Heart left ventricle (tissue), 16 donors: ENCODE data around the gene CRACR2A. TPM values are rescaled to one million over a fixed set of nuclear protein-coding genes. Genes with fewer than 3 reads are reported as not detected.

ENCODE experiments used
- ATAC-seq, 4 donors: fragments of 200-7000 bp; cut with Tn5 transposase; one replicate each; pipeline ENCODE4 v1.9.1; 2020 to 2022; ENCODE audit warnings: moderate library complexity in 4 of 4, mild to moderate bottlenecking in 3 of 4, moderate number of reproducible peaks in 1 of 4
- DNase-seq, 5 donors: peaks; one replicate each; pipeline ENCODE4 v3.0.0-alpha.2; 2020
- H3K27ac ChIP-seq, 12 donors: fragments of 200-600 bp; sonication (generic) in 4 of 12; one replicate each; pipeline versions ENCODE4 v1.5.0 to v1.8.0; 2016 to 2022; ENCODE audit warnings: mild to moderate bottlenecking in 2 of 12
- H3K27me3 ChIP-seq, 9 donors: fragments of 200-600 bp; sonication (generic) in 2 of 9; one replicate each; pipeline versions ENCODE4 v1.5.1 to v1.8.0; 2016 to 2022; ENCODE audit warnings: mild to moderate bottlenecking in 3 of 9
- H3K36me3 ChIP-seq, 9 donors: fragments of 200-600 bp; sonication (generic) in 2 of 9; one replicate each; pipeline versions ENCODE4 v1.5.0 to v1.8.0; 2018 to 2022; ENCODE audit warnings: mild to moderate bottlenecking in 2 of 9
- H3K4me1 ChIP-seq, 12 donors: fragments of 200-600 bp; sonication (generic) in 4 of 12; one replicate each; pipeline versions ENCODE4 v1.5.0 to v1.8.0; 2016 to 2022; ENCODE audit warnings: mild to moderate bottlenecking in 3 of 12
- H3K4me3 ChIP-seq, 12 donors: fragments of 200-600 bp; sonication (generic) in 4 of 12; one replicate each; pipeline versions ENCODE4 v1.5.0 to v1.8.0; 2017 to 2022; ENCODE audit warnings: mild to moderate bottlenecking in 9 of 12, moderate library complexity in 4 of 12
- H3K9me3 ChIP-seq, 12 donors: fragments of 200-600 bp; sonication (generic) in 4 of 12; one replicate each; pipeline versions ENCODE4 v1.5.0 to v1.8.0; 2016 to 2022; ENCODE audit warnings: mild to moderate bottlenecking in 1 of 12
- POLR2A ChIP-seq, 2 donors: fragments of 450-650 bp; IDR thresholded peaks; one replicate each; pipeline ENCODE4 v1.6.1; 2017; ENCODE audit warnings: antibody characterized with exemption in 2 of 2, mild to moderate bottlenecking in 2 of 2, moderate library complexity in 2 of 2
- WGBS, 4 donors: extraction: QIAGEN DNeasy Blood & Tissue Kit in 2 of 4; methylation state at CpG; one replicate each; pipeline versions ENCODE4 v1.1.5 to v1.1.7; 2013 to 2018; 5-methylcytosine and 5-hydroxymethylcytosine counted together
- intact Hi-C, 10 donors: fragments of 100-400 bp; cut with DNase I; formaldehyde crosslinking; loops; one replicate each; pipeline versions ENCODE4 v1.11.1 to v1.14.2; 2022
- polyA plus RNA-seq, 2 donors: library from polyadenylated mRNA; stranded (reverse); fragments of 200-250 nt; gene quantifications; one replicate each; pipeline ENCODE4 v1.2.3, GENCODE V29; 2013
- total RNA-seq, 9 donors: library from RNA; depleted of rRNA in 2 of 9; stranded (reverse); fragments of >200 nt in 2 of 9; fragmentation: NEBNext Ultra II Directional in 3 of 9; extraction: Animal tissue kit (Norgen Biotek cat#: 25700) in 3 of 9; gene quantifications; one replicate each; pipeline versions ENCODE4 v1.1.0 to v1.2.4, GENCODE V29; 2016 to 2023
- TF ChIP-seq, protein P1 (sequence below), 12 donors: fragments of 200-600 bp; sonication (generic) in 4 of 12; IDR thresholded peaks; one replicate each; pipeline versions ENCODE4 v1.5.0 to v1.8.0; 2018 to 2022; ENCODE audit warnings: antibody characterized with exemption in 12 of 12, mild to moderate bottlenecking in 5 of 12
- donor health status: ischemic (EF 13 %, LVEDD 7.1; RV severe dilation, severe dysfunction).
- donor health status: healthy with polysubstance abuse.
- donor health status: DM: no; HTN: yes; CAD: no.
- donor health status: DM: no; HTN: no; CAD: no.
- donor health status: ischemic (EF 25% LVEDD 6.9; RV normal size, moderate dysfunction).
- donor health status: ischemic (EF 25% LVEDD 5.7; RV mildly dilated, moderate dysfunction).
- donor health status: healthy.
- donor health status: DM: yes; HTN: yes; CAD: no.
- donor health status: ischemic (EF 35%, LVEDD 5.7; RV mildly dilated, moderate dysfunction).
- donor health status: nonischemic (EF 11% LVEDD 7.7; RV severe dilation, severe dysfunction).
- donor health status: DM: yes; HTN: yes; CAD: no.
- donor health status: PGD.
- donor health status: ischemic (EF 29% LVEDD 5.4; RV normal size, mild dysfunction).
- donor health status: nonischemic (EF 23%, LVEDD 6.1; RV moderate dilation, normal function).

CRACR2A gene
- total and polyA plus RNA-seq, 11 donors, result 1.0 to 14.1 (median 4.7) TPM

DNA sequence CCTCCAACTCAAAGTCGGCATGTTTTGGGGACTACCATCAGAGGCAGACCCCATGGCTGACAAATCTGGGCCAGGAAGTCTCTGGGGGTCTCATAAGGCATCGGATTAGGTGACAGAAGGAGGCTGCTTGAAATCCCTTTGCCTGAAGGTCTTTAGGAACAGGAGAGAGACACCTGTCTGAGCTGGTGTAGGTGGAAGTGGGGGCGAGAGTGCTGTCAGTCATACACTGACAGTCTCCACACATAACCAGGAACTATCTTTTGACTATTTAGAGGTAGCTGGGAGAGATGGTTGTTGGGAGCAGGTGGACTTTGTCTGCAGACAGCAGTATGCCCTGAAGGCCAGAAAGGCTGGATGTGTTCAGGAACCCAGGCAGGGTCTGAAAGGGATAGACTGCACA lies 163.2 kb downstream of the CRACR2A start:
- ATAC-seq, result no peak
- intact Hi-C loops, result no loop called here
- Histone ChIP-seq H3K4me3 (no peak overlapping the region), H3K27ac (no peak overlapping the region), H3K27me3 (peaks cover 0 to 3% (median 0%) of the 10 kb centered on the region in 9 donors), H3K4me1 (no peaks in the 10 kb centered on the region), H3K36me3 (no peaks in the 10 kb centered on the region), H3K9me3 (no peaks in the 10 kb centered on the region)
- no peak for DNase-seq
- TF ChIP-seq, protein P1, sequence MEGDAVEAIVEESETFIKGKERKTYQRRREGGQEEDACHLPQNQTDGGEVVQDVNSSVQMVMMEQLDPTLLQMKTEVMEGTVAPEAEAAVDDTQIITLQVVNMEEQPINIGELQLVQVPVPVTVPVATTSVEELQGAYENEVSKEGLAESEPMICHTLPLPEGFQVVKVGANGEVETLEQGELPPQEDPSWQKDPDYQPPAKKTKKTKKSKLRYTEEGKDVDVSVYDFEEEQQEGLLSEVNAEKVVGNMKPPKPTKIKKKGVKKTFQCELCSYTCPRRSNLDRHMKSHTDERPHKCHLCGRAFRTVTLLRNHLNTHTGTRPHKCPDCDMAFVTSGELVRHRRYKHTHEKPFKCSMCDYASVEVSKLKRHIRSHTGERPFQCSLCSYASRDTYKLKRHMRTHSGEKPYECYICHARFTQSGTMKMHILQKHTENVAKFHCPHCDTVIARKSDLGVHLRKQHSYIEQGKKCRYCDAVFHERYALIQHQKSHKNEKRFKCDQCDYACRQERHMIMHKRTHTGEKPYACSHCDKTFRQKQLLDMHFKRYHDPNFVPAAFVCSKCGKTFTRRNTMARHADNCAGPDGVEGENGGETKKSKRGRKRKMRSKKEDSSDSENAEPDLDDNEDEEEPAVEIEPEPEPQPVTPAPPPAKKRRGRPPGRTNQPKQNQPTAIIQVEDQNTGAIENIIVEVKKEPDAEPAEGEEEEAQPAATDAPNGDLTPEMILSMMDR (IDR thresholded peaks at IDR 0.05), result no peak
- TF ChIP-seq POLR2A (IDR thresholded peaks at IDR 0.05), result no peak
- WGBS, 4 donors, result 85 to 89% (median 87%) methylated on average over 3 of the region's 3 CpGs

DNA sequence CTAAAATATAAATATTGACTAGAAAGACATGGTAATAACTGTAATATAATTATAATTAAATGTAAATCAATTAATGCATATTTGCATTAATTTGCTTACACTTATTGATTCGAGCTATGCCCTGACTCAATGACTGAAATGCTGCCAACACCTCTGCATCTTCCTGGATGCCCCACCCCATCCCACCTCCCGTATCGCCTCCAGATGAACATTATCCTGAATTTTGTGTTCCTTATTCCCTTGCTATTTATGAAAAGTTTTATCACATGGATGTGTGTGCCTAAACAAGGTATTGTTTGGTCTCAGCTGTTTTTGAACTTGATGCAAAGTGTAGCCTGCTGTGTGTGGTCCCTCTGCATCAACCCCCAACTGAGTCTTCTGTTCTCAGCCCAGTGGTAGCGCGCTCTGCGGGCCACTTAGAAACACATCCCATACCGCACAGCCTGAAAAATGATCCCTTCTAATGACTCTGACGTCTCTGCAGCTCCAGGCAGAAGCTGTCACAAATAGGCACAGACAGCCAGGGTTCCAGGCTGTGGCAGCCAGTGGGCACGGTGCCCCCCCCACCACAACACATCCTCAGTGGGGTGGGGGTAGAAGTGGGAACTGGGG lies 165.4 kb downstream of the CRACR2A start:
- Histone ChIP-seq H3K27ac (no peak overlapping the region), H3K36me3 (no peaks in the 10 kb centered on the region), H3K4me1 (no peaks in the 10 kb centered on the region), H3K4me3 (no peak overlapping the region), H3K9me3 (peaks cover 0 to 11% (median 1%) of the 10 kb centered on the region in 12 donors), H3K27me3 (peaks cover 0 to 3% (median 0%) of the 10 kb centered on the region in 9 donors)
- intact Hi-C loops, result no loop called here
- no peak for DNase-seq
- 62 to 77% (median 71%) methylated on average over 9 of the region's 9 CpGs for WGBS, 4 donors
- TF ChIP-seq, protein P1 (IDR thresholded peaks at IDR 0.05), result no peak
- no peak for TF ChIP-seq POLR2A (IDR thresholded peaks at IDR 0.05)
- ATAC-seq, result no peak

DNA sequence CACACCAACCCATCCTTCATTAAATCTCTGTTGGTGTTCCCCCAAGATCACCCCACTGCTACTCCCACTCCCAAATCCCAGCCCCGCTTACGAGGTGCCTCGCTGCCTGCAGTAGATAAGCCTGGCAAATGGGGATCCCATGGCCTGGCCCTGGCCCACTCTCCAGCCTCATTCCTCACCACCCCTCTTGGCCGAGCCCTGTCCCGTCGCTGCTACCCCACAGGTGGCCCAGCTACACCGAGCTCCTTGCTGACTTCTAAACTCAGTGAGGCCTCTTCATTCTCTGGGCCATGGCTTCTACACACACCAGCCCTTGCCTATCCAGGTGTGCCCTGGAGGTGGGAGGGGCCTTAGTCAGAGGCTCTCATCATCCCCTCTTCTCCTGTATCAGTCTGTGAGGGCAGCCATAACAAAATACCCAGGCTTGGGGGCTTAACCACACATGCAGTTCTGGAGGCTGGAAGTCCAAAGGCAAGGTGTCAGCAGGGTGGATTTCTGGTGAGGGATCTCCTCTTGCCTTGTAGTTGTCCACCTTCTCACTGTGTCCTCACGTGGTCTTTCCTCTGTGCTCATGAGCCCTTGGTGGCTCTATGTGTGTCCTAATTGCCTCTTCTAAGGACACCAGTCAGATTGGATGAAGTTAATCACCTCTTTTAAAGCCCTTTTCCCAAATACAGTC lies 169.1 kb downstream of the CRACR2A start:
- no peaks in the 10 kb centered on the region for H3K4me1 ChIP-seq
- no peak overlapping the region for H3K27ac ChIP-seq
- ATAC-seq (no peak), DNase-seq (no peak)
- peaks cover 0 to 3% (median 0%) of the 10 kb centered on the region in 9 donors for H3K27me3 ChIP-seq
- H3K4me3 ChIP-seq, result no peak overlapping the region
- intact Hi-C loops, result no loop called here
- H3K36me3 ChIP-seq, result no peaks in the 10 kb centered on the region
- H3K9me3 ChIP-seq, result peaks cover 0 to 11% (median 1%) of the 10 kb centered on the region in 12 donors
- TF ChIP-seq, protein P1 (IDR thresholded peaks at IDR 0.05), result no peak
- TF ChIP-seq POLR2A (IDR thresholded peaks at IDR 0.05), result no peak
- 91 to 94% (median 92%) methylated on average over 8 of the region's 8 CpGs for WGBS, 4 donors

DNA sequence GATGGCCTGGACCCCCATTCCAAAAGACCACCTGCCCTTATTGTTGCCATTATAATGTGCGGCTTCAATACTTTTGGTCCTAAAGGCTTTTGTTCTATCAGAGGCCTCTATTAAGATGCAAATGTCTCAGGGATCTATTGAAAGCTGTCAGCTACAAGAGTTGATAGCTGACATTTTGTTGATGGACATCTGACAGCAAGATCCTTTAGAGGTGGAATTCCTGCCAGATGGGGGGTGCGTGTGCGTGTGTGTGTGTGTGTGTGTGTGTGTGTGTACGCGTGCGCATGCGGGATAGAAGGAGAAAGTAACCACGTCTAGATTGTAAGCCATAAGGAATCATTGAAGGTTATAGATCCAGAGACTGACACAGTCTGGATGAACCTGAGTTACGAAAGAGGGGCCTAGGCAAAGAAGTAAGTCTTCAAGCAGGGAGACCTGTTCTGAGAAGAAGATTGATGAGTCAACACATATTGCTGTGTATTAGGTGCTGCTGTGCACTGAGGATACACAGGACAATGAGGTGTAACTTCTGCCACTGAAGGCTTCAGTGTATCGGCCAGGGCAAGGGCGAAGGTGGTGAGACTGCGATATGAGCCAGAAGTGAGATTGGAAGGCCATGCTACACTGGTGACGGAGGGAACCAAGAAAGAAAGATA lies 172.7 kb downstream of the CRACR2A start:
- no peak for TF ChIP-seq POLR2A (IDR thresholded peaks at IDR 0.05)
- TF ChIP-seq, protein P1 (IDR thresholded peaks at IDR 0.05), result no peak
- 90 to 95% (median 94%) methylated on average over 13 of the region's 13 CpGs for WGBS, 4 donors
- DNase-seq, result no peak
- no peak for ATAC-seq
- intact Hi-C loops, result no loop called here
- Histone ChIP-seq H3K4me3 (no peak overlapping the region), H3K27me3 (peaks cover 0 to 4% (median 0%) of the 10 kb centered on the region in 9 donors), H3K36me3 (no peaks in the 10 kb centered on the region), H3K27ac (no peak overlapping the region), H3K9me3 (peaks cover 0 to 11% (median 1%) of the 10 kb centered on the region in 12 donors), H3K4me1 (no peaks in the 10 kb centered on the region)
